Measurements from ENCODE around the gene NINL. TPM values are rescaled to one million over a fixed set of nuclear protein-coding genes. Genes with fewer than 3 reads are reported as not detected.

Gene NINL
- total RNA-seq, 1 donor from 2014 or later, result 1.8 TPM

DNA sequence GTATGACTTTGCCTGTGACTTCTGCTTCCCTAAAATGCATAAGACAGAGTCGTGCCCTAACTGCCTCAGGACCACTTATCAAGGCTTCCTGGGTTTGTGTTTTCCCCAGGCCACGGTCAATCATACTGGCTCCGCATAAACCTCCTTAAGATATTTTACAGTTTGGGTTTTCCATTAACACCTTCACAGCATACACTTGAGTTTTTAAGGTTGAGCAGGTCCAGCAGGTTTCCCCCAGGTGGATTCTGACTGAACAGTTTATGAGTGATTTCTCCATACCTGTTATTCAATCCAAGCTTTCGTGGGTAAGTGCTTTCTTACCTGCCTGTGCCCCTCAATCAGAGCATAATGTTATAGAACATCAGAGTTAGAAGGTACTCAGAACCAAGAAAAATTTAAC lies 39.3 kb downstream of the NINL start:
- Mint-ChIP-seq H3K27ac (no peak overlapping the region), H3K4me3 (no peak overlapping the region), H3K36me3 (ENCODE audit: low read depth) (no peaks in the 10 kb centered on the region), H3K9me3 (no peaks in the 10 kb centered on the region), H3K4me1 (peaks cover 6% of the 10 kb centered on the region), H3K27me3 (peaks cover 3% of the 10 kb centered on the region)
- TF ChIP-seq, protein P1, sequence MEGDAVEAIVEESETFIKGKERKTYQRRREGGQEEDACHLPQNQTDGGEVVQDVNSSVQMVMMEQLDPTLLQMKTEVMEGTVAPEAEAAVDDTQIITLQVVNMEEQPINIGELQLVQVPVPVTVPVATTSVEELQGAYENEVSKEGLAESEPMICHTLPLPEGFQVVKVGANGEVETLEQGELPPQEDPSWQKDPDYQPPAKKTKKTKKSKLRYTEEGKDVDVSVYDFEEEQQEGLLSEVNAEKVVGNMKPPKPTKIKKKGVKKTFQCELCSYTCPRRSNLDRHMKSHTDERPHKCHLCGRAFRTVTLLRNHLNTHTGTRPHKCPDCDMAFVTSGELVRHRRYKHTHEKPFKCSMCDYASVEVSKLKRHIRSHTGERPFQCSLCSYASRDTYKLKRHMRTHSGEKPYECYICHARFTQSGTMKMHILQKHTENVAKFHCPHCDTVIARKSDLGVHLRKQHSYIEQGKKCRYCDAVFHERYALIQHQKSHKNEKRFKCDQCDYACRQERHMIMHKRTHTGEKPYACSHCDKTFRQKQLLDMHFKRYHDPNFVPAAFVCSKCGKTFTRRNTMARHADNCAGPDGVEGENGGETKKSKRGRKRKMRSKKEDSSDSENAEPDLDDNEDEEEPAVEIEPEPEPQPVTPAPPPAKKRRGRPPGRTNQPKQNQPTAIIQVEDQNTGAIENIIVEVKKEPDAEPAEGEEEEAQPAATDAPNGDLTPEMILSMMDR (IDR thresholded peaks at IDR 0.05), result no peak
- DNase-seq (no peak), ATAC-seq (ENCODE audit: low read depth) (no peak)
- CTCF ChIA-PET, result no interaction called here
- intact Hi-C loops (cut with micrococcal nuclease), result no loop called here
- POLR2A ChIA-PET, result no interaction called here

DNA sequence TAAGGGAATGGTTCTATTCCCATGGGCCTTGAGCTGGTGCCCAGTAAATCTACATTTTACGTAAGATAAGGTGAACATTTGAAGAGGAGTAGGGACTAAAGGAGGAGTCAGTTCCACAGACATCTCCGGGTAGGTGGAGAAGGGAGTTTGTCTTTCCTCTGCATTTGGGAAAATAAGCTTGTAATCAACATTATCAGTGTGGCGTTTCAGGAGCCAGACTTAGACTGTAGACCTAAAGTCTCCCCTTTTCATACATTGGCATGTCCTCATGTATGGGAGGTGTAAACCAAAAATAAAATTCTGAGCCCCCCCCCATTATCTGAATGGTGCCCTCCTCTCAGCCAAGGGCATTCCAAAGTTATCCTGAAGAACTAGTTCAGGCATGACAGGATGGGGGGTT lies 40.2 kb downstream of the NINL start:
- ATAC-seq (ENCODE audit: low read depth) (no peak), DNase-seq (no peak)
- Mint-ChIP-seq H3K4me3 (no peak overlapping the region), H3K27ac (no peak overlapping the region), H3K36me3 (ENCODE audit: low read depth) (no peaks in the 10 kb centered on the region), H3K27me3 (peaks cover 3% of the 10 kb centered on the region), H3K4me1 (peaks cover 9% of the 10 kb centered on the region), H3K9me3 (no peaks in the 10 kb centered on the region)
- TF ChIP-seq, protein P1 (IDR thresholded peaks at IDR 0.05), result no peak
- intact Hi-C loops (cut with micrococcal nuclease), result no loop called here
- ChIA-PET CTCF (no interaction called here), POLR2A (no interaction called here)

DNA sequence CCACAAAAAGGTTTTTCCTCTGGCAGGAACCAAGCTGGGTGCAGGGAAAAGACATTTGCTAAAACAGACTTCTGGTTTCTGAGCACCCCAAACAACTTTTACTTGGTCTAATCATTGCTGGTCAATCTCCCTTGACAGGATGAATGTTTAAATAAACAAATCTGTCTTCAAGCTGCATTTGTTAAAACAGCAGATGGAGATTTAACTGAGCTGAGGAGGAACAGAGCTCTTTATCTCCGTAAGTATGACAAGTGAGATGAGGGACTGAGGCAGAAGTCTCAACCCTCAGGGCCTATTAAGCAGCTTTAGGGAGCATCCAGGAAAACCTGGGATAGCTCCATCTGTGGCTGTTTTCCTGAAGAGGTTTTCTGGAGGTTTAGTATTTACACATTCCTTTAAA lies 40.6 kb downstream of the NINL start:
- DNase-seq, result no peak
- H3K9me3 Mint-ChIP-seq, result no peaks in the 10 kb centered on the region
- ATAC-seq (ENCODE audit: low read depth), result no peak
- H3K36me3 Mint-ChIP-seq (ENCODE audit: low read depth), result no peaks in the 10 kb centered on the region
- H3K4me1 Mint-ChIP-seq, result peaks cover 10% of the 10 kb centered on the region
- ChIA-PET POLR2A (no interaction called here), CTCF (no interaction called here)
- H3K4me3 Mint-ChIP-seq, result no peak overlapping the region
- H3K27ac Mint-ChIP-seq, result no peak overlapping the region
- peaks cover 3% of the 10 kb centered on the region for H3K27me3 Mint-ChIP-seq
- intact Hi-C loops (cut with micrococcal nuclease), result no loop called here
- TF ChIP-seq, protein P1 (IDR thresholded peaks at IDR 0.05), result no peak

DNA sequence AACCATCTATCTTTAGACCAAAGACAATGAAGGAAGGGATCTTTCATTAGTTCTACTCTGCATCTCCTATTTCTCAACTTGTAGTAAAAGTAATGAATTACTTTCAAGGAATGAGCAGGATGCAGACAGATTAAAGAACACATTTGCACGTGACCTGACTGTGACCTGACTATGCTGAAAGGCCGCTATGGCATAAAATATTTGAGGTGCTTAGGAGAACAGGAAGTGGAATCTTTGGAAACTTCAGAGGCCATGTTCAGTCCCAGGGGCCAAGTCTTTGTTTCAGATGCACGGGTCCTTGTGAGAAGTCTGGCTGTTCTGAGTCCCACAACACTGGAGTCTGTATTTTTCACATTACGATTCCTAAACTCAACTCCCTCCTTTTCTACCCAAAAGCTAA lies 41.0 kb downstream of the NINL start:
- Mint-ChIP-seq H3K27me3 (peaks cover under 1% of the 10 kb centered on the region), H3K4me3 (no peak overlapping the region), H3K4me1 (peaks cover 10% of the 10 kb centered on the region), H3K9me3 (no peaks in the 10 kb centered on the region), H3K36me3 (ENCODE audit: low read depth) (no peaks in the 10 kb centered on the region), H3K27ac (no peak overlapping the region)
- POLR2A ChIA-PET, result no interaction called here
- CTCF ChIA-PET, result no interaction called here
- DNase-seq (no peak), ATAC-seq (ENCODE audit: low read depth) (no peak)
- TF ChIP-seq, protein P1 (IDR thresholded peaks at IDR 0.05), result no peak
- intact Hi-C loops (cut with micrococcal nuclease), result no loop called here

DNA sequence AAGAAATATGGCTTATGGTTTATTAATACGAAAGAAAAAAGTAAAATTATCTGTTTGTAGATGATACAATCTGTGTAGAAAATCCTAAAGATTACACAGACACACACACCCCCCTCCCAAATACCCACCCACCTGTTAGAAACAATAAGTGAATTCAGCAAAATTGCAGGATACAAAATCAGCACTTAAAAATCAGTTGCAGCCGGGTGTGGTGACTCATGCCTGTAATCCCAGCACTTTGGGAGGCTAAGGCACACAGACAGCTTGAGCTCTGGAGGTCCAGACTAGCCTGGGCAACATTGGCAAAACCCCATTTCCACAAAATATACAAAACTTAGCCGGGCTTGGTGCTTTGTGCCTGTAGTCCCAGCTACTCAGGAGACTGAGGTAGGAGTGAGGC lies 42.3 kb downstream of the NINL start:
- Mint-ChIP-seq H3K4me3 (no peak overlapping the region), H3K36me3 (ENCODE audit: low read depth) (no peaks in the 10 kb centered on the region), H3K27me3 (no peaks in the 10 kb centered on the region), H3K9me3 (no peaks in the 10 kb centered on the region), H3K4me1 (peaks cover 10% of the 10 kb centered on the region), H3K27ac (no peak overlapping the region)
- CTCF ChIA-PET, result no interaction called here
- TF ChIP-seq, protein P1 (IDR thresholded peaks at IDR 0.05), result no peak
- DNase-seq (no peak), ATAC-seq (ENCODE audit: low read depth) (no peak)
- intact Hi-C loops (cut with micrococcal nuclease), result no loop called here
- POLR2A ChIA-PET, result interaction anchor here (0.7 kb wide), 2 partner anchors 100 to 117 kb away, joined by 3 to 4 read pairs; no protein-coding TSS in a partner anchor
